T-helper 22 cell (primary cell): Measurements from ENCODE around the gene PGGHG.
A peak's percentile ranks its signal among the peaks of the same experiment; 100 is the strongest.
"Not testable (repeated sequence)": the region's sequence is repeated elsewhere in the genome, so short reads cannot be mapped to it uniquely, and the experiment has no call there.

Experiments used
- DNase-seq: peaks from one replicate; pipeline ENCODE4 v3.0.0-alpha.2; 2020; ENCODE audit warnings: low read depth

The PGGHG gene

DNA sequence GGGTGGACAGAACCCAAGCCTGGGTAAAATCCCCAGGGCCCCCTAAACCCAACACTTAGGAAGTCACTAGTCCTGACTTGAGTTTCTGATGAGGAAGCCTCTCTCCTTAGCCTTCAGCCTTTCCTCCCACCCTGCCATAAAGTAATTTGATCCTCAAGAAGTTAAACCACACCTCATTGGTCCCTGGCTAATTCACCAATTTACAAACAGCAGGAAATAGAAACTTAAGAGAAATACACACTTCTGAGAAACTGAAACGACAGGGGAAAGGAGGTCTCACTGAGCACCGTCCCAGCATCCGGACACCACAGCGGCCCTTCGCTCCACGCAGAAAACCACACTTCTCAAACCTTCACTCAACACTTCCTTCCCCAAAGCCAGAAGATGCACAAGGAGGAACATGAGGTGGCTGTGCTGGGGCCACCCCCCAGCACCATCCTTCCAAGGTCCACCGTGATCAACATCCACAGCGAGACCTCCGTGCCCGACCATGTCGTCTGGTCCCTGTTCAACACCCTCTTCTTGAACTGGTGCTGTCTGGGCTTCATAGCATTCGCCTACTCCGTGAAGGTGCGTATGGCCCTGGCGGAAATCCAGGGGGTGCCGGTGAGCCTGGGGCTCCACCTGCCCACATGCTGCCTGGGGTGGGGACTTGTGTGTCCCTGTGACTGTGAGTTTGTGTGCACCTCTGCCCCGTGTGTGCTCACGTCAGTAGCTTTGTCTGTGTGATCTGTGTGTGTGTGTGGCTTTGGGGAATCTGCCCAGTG lies 25.0 kb downstream of the PGGHG start, which contains the start of gene IFITM1:
Gene IFITM1, plus strand, starts transcription at position 254 of the 767 bp plus-strand sequence. Its CDS starts 131 bp downstream, at position 385.
- DNase-seq: peak; percentile 57

DNA sequence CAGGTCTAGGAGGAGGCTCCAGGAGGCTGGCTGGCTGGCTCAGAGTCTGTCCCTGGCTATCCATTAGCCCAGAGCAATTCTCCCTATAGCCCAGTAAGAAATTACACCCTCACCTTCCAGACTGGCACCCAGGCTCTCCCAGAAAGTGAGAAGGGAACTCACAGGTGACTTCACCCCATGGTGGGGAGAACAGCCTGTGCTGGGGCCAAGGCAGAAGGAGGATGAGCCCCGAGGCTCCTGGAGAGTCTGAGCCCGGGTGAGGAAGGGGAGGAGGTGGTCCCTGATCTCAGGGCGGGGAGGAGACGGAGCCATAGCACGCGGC lies 25.6 kb downstream of the PGGHG start:
- not testable (repeated sequence) for DNase-seq

DNA sequence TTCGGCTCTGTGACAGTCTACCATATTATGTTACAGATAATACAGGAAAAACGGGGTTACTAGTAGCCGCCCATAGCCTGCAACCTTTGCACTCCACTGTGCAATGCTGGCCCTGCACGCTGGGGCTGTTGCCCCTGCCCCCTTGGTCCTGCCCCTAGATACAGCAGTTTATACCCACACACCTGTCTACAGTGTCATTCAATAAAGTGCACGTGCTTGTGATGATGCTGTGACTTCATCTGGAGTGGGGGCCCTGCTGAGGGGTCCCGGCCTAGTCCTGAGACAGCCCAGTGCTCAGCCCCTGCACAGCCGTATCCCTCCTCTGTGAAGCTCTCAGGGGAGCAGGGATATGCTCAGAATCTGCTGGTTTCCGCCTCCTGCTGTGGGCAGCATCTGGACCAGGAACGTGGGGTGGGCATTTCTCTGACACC lies 26.1 kb downstream of the PGGHG start:
- no peak for DNase-seq

DNA sequence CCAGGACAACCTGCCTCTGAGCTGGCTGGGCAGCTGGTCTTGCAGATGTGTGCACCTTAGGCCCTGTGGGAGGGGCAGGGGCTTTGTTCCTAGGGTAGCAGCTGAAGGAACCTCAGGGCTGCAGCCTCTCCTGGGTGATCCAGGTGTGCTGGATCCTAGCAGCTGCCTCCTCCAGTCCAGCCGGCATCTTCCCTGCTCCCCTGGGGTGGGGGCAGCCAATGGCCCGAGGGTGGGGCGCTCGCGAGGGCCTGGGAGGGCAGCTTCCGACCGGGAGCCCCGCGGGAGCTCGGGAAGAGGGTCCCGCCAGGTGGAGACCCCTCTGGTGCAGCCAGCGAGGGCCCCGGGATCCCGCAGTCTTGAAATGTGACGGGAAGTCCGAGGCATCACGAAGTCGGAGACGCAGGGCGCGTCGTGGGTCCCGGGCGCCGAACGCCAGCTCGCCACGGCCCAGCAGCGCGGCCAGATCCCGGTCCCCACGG lies 26.6 kb downstream of the PGGHG start:
- DNase-seq: no peak

DNA sequence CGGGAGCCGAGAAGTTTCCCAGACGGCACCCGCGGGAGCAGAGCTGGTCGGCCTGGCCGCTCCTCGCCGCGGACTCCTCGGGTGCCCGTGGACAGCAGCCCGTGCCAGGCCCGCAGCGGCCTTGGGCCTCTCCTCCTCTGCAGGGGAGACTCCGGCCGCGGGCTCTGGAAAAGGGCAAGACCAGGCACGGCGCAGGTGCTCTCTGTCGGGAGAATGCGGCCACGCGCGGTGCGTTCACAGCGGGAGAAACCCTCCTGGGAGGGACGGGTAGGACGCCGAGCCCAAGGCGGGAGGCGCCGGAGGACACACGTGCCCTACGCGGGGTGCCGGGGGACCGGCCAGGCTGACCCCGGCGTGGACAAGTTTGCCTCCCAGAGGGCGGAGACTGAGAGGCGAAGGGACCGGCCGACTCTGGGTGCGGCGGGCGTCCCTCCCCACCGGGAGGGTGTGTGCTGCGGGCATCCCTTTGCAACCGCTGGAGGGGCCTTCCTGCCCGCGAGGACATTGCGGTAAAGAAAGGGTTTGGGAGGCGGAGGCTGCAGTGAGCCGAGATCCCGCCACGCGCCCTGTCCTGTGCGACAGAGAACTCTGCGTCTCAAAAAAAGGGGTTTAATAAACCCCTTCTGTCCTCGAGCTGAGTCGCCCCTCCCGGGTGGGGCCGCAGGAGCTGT lies 27.2 kb downstream of the PGGHG start:
- DNase-seq: no peak

DNA sequence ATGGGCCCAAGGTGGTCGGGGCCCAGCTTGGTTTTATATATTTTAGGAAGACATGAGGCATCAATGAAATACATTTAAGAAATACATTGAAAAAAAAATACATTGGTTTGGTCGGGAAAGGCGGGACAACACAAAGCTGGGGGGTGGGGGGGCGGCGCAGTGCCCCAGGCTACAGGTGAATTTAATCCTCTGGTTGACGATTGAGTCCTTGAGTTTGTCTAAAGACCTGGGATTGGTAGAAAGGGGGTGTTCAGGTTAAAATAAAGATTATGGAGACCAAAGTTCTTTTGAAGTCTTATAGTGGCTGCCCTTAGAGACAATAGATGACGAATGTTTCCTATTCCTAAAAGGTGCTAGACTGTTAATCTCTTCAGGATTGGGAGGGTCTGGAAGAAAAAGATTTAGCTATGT lies 28.0 kb downstream of the PGGHG start:
- DNase-seq: no peak

DNA sequence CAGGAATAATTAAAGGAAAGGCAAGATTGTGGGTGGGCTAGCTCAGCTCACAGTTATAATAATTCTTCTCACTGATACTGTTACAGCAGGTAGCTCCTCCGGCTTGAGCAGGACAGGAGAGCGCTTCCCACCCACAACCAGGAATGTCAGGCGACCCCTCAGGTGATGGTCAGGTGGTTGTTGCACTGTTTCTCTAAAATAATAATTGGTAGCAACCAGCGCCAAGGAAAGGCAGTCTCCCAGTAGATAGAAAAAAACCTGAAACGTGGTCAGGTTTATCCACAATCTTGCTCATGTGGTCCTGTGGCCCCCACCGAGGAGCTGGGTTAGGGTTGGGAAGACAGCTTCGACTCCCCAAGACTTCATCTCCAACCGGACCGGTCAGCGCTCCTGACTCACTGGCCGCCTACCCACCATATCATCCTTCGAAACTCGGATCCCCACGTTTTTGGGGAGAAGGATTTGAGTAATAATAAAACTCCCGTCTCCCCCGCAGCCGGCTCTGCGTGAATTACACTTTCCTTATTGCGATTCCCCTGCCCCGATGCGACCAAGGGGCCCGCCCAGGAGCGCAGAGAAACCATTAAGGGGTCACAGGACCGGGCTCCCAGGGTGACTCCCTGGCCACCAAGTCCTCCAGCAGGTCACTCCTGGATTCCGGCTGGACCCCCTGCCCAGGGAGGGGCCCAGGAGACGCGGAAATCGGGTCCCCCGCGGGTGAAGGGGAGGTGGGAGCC lies 28.9 kb downstream of the PGGHG start:
- DNase-seq: not testable (repeated sequence)

DNA sequence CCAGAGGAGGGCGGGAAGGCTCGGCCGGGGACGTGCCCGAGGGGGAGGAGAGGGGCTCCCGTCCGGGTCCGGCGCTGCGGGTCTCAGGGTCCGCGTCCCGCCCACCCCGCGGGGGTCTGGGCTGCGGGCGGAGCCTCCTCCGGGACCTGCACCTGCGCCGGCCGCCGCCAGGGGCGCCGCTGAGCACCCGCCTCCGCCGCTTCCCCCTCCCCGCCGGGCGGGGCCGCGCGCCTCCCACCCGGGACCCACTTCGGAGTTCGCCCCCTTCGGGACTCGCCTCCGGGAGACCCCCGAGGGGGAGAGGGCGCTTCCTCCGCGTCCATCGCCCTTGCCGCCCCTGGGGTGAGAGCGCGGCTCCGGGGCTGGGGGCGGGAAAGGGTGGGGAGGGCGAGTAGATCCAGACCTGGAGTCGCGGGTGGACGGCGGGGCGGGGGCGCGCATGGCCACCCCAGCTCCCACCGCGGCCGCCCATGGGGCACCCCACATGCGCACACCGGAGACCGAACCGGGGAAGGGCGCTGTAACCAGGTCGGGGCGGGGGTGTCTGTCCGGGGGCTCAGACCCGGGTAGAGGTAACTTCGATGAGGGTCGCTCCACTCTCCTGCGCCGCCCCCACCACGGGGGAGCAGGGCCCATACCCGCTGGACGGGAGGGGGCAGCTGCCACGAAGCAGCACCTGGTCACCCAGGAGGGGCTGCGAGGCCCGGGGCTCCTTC lies 29.6 kb downstream of the PGGHG start:
- DNase-seq: not testable (repeated sequence)

DNA sequence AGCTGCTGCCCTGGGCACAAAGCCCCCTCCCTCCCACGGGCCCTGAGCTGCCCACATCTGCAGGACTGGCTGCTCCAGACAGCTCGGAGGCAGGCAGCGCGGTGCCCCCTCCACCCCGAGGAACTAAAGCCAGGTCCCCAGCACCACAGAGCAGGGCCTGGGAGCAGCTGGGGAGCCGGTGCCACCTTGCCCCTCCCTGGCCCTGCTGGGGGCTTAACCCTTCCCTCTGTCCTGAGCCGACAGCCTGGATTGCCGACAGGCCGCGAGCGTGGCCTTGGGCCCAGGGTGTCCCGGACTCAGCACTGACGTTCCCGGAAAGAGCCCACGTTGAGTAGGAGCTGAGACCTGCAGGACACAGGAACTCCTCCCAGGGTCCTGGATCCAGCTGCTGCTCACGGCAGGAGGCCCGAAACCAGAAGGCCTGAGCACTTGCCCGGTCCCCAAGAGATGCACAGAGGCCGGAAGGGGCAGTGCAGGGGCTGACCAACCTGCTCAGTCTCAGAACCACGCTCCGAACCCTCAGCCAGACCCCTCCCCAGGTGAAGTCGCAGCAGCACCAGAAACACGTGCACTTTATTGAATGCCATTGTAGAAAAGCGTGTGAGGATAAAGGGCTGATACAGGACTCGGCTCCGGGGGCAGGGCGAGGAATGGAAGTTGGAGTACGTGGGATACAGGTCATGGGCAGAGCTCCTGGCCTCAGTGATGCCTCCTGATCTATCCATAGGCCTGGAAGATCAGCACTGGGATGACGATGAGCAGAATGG lies 30.4 kb downstream of the PGGHG start:
- DNase-seq: not testable (repeated sequence)

DNA sequence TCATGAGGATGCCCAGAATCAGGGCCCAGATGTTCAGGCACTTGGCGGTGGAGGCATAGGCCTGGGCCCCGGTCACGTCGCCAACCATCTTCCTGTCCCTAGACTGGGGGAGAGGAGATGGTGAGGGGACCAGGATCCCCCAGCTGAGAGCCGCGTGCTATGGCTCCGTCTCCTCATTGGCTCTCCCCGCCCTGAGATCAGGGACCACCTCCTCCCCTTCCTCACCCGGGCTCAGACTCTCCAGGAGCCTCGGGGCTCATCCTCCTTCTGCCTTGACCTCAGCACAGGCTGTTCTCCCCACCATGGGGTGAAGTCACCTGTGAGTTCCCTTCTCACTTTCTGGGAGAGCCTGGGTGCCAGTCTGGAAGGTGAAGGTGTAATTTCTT lies 31.0 kb downstream of the PGGHG start:
- DNase-seq: not testable (repeated sequence)

DNA sequence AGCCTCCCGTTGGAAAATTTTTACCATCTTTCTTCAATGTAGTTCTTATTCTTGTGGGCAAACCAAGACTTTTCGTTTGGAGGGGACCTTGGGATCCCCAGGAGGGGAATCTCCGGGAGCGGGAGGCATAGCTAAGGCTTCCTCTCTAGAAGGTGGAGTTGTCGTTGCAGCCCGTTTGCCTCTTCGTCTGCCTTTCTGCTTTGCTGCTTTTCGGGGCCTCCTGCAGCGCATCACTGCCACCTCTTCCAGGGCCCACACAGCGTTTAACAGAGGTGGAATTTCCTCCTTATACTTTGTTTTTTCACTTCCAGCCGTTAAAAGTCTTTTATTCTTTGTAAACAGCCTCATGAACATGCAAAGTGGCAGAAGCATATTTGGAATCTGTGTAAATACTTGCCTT lies 35.2 kb downstream of the PGGHG start:
- DNase-seq: no peak

DNA sequence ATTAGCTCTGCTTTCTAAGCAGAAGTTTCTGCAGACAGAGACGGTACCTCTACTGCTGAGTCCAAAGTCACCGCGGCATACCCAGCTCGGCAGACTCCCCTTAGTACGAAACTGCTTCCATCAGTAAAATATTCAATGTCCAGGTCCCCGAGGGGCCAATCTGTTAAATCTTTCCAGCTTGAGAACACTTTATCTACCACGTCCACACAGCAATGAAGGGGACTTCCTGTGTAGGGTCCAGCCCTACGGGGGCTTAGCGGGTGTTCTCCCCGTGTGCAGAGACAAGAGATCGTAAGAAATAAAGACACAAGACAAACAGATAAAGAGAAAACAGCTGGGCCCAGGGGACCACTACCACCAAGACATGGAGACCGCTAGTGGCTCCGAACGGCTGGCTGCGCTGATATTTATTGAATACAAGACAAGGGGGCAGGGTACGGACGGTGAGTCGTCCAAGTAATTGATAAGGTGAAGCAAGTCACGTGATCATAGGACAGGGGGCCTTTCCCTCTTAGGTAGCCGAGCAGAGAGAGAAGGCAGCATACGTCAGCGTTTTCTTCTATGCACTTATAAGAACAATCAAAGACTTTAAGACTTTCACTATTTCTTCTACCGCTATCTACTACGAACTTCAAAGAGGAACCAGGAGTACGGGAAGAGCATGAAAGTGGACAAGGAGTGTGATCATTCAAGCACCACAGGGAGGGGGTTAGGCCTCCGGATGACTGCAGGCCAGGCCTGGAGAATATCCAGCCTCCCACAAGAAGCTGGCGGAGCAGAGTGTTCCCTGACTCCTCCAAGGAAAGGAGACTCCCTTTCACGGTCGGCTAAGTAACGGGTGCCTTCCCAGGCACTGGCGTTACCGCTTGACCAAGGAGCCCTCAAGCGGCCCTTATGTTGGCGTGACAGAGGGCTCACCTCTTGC lies 35.9 kb downstream of the PGGHG start:
- DNase-seq: not testable (repeated sequence)

DNA sequence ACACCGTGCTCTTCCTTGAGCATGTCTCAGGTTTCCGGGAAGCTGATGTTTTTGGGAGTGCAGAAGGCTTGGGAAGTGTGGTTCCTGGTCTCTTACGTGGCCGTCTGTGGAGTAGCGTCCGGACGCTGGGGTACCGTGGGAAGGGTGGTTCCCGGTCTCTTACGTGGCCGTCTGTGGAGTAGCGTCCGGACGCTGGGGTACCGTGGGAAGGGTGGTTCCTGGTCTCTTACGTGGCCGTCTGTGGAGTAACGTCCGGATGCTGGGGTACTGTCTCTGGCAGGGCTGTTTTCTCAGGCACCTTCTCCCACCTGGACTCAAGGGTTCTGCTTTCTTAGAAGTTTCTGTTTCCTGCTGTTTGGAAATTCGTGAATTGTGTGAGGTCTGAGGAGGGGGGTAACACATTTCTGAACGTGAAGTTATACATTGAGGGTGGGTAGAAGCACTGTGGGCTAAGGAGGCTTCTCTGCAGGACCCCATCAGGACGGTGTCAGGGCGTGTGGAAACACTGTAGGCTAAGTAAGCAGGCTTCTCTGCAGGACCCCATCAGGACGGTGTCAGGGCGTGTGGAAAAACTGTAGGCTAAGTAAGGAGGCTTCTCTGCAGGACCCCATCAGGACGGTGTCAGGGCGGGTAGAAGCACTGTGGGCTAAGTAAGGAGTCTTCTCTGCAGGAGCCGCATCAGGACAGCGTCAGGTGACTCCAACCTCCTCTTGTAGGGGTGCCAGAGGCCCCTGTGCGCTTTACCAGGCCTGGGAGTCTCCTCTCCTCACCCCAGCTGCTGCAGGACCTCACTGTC lies 37.1 kb downstream of the PGGHG start:
- DNase-seq: no peak

DNA sequence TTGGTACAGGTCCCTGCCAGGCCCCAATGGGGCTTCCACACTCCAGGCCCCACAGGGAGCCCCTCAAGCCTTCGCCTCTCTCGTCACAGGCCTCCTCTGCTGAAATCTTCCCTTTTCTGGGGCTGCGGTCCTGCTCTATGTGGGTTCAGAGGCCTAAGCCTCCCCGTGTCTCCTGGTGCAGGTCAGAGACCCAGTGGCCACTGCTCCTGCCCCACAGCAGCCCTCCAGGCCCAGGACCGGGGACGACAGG lies 37.6 kb downstream of the PGGHG start:
- DNase-seq: no peak

DNA sequence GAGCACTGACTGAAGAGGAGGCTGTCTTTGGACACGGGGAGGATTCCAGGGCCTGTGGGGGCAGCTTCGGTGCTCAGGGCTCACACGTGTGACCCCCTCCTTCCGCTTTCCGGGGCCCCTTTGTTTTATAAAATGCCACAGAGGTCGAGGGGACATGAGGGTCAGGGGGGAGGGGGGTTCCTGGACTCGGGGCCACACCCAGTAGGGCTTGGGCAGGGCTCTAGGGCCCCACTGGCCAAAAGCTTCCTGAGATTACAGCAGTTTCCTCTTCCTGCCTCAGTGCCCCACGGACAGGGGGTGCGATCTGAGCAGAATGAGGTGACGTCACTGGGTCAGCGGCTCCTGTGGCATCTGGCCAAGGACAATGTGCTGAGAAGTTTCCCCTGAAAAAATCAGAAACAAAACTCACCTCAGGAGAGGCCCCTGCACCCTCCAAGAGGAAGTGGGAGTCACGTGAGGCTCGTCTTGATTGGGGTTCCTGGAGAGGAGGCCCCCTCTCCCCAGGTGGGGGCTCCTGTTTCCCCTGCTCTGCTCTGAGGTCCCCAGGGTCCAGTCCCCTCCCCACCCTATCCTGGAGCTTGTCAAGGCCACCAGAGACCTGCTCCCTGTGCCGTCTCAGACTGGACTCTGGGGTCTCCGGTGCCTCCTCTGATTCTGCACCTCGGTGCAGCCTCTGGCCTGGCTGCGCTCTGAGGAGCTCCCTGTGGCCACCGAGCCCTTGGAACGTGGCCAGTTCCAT lies 38.1 kb downstream of the PGGHG start:
- peak; percentile 37 for DNase-seq

DNA sequence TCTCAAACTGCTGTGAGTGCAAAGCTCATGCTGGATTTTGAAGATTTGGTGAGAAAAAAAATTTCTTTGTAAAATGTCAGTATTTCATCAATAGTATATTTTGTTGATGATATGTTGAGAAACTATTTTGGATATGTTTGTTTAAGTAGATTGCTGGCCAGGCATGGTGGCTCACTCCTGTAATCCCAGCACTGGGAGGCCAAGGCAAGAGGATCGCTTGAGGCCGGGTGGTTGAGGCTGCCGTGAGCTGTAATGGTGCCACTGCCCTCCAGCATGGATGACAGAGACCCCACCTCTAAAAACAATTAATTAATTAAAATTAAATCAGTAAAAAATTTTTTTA lies 38.6 kb downstream of the PGGHG start:
- no peak for DNase-seq

DNA sequence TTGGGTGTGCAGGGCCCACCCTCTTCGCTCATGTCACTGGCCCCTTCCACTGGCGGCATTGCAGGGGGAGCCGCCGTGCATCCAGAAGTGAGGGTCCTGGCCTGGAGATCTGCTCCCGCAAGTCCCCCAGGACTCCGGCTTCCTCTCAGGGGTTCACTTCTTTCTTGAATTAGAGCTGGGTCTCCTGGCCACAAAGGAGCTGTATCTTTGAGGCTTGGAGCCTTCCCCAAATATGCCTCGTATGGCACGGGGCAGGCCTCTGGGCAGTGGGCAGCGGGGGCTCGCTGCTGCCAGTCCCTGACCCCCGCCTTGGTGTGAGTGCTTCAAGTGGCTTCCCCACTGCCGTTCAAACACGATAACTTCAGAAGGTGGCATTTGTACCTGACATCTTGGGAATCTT lies 39.1 kb downstream of the PGGHG start:
- DNase-seq: no peak

DNA sequence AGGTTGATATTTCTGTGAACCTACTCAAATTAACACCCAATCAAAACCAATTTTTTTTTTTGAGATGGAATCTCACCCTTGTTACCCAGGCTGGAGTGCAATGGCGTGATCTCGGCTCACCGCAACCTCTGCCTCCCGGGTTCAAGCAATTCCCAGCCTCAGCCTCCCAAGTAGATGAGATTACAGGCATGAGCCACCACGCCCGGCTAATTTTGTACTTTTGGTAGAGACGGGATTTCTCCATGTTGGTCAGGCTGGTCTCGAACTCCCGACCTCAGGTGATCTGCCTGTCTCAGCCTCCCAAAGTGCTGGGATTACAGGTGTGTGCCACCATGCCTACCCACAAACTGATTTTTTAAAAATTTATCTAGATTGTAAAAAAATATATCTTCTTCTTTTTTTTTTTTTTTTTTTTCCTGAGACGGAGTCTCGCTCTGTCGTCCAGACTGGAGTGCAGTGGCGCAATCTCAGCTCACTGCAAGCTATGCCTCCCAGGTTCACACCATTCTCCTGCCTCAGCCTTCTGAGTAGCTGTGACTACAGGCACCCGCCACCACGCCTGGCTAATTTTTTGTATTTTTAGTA lies 39.7 kb downstream of the PGGHG start:
- DNase-seq: not testable (repeated sequence)

DNA sequence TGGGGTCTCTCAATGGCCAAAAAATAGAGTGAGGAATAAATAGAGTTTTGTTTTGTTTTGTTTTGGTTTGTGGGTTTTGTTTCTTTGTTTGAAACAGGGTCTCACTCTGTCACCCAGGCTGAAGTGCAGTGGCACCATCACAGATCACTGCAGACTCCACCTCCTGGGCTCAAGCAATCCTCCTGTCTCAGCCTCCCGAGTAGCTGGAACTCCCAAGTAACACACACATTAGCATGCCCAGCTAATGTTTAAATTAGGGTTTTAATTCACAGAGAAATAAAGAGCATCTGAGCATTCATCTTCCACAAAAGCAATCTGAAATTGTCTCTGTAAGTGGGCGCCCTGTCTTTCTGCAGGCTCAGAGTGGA lies 40.9 kb downstream of the PGGHG start:
- DNase-seq: no peak
